Stomach (tissue), 4 donors: ENCODE results near the gene WDR53.
"Not testable (repeated sequence)": the region's sequence is repeated elsewhere in the genome, so short reads cannot be mapped to it uniquely, and the experiment has no call there.

Experiments used
- CTCF ChIP-seq, 7 experiments: fragments of 450-650 bp in 4 of 7; fragments of 200-600 bp in 3 of 7; sonication (generic) in 3 of 7; IDR thresholded peaks; one replicate each; pipeline ENCODE4 v1.5.1; 2016 to 2019; ENCODE audit warnings: antibody characterized with exemption in 7 of 7, control low read depth in 2 of 7, mild to moderate bottlenecking in 1 of 7
- POLR2A ChIP-seq, 4 donors: fragments of 450-650 bp; IDR thresholded peaks; one replicate each; pipeline ENCODE4 v1.6.1; 2016; ENCODE audit warnings: antibody characterized with exemption in 4 of 4, control low read depth in 2 of 4, mild to moderate bottlenecking in 1 of 4, moderate library complexity in 1 of 4

- TF ChIP-seq CTCF, POLR2A (IDR thresholded peaks at IDR 0.05): not testable (repeated sequence)
These were observed 46.9 kb upstream of the WDR53 start for GRCh38 chr3:196615234-196615633.
